Stimulated activated CD8-positive, alpha-beta memory T cell treated with anti-CD3 and anti-CD28 coated beads, Interleukin-7, amount 100 ng/mL, for 24 hours (primary cell): ENCODE data around the gene ZNF343.
"Not testable (repeated sequence)": the region's sequence is repeated elsewhere in the genome, so short reads cannot be mapped to it uniquely, and the experiment has no call there.

Experiments used
- DNase-seq: peaks from one replicate; pipeline ENCODE4 v3.0.0-alpha.2; 2020; ENCODE audit warnings: low read depth

The ZNF343 gene

DNA sequence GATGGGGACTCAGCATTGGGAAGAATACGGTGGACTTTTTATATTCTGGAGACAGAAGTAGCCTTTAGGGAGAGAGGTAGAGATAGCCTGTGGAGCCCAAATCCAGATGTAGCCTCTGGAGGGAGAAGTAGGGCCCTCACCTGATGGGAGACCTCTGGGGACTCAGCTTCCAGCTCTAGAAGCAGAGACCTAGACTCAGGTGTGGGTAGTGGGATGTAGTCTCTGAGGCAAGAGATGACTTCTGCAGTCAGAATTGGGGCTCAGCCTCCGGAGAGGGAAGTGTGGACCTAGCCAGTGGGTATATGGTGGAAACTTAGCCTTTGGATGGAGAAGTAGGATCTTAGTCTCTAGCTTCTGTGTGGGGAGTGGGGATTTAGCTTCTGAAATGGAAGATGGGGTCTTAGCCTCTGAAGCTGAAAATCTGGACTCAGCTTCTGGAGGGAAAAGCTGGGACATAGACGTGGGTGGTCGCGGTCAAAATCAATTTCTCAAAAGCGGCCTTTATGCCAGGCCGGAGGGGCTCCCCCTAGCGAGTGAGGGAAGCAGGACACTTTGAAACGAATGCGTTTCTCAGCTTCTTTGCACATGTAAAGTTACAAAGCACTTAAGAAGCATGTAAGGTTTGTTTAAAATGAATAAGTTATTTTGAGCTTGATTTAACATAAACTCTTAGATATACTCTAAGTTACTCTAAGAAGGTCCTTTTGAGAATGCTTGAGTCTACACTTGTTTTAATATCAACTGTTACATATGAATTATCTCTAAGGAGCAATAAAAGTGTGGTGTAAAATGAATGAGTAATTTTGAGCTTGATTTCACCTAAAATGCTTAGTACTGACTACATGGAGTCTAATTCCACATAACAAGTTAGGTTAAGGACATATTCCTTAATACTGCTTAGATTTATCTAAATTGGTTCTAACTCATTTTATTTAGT is 12.9 kb upstream of the ZNF343 start:
- DNase-seq: no peak

DNA sequence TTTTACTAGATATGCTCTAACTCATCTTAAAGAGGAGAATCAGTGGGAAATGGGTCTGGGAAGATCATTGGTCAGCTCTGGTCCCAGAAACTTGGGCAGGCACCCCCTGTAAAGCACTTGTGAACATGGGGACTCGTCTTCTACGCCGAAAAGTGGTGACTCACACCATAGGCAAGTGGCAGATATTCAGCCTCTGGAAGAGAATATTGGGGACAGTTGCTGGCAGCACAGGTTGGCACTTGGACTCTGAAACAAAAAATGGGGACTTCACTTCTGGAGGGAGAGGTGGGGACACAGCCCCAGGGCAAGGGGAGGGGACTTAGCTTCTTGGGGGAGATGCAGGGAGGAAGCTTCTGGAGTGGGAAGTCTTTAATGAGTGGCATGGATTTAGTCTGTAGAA is 11.9 kb upstream of the ZNF343 start:
- no peak for DNase-seq

DNA sequence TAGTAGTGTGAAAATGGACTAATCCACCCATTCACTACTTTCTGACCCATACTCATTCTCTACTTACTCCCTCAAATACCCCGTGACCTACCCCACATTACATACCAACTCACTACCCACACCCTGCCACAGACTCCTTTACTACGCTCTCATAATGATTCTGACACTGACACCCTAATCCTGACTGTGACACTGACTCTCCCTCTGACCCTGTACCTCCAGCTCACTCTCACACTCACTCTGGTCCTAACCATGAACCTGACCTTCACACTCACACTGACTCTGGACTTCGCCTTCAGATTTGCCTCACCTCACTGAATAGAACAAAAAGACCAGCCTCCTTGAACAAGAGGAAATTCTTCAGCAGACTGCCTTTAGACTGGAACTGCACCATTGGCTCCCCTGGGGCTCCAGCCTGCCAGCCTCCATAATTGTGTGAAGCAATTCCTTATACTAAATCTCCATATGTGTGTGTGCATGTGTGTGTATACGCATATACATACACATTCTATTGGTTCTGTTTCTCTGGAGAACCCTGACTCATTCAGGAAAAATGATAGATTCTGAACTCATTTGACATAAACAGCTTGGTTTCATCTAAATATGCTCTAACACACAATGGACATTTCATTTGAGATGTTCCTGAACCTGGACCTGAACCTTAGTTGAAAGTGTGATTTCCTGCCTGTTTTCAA is 10.5 kb upstream of the ZNF343 start:
- DNase-seq: no peak

- no peak for DNase-seq
These were observed 9.8 kb upstream of the ZNF343 start for GRCh38 chr20:2518558-2518957.

GRCh38 chr20:2518096-2518495 is 9.4 kb upstream of the ZNF343 start:
- DNase-seq: no peak

DNA sequence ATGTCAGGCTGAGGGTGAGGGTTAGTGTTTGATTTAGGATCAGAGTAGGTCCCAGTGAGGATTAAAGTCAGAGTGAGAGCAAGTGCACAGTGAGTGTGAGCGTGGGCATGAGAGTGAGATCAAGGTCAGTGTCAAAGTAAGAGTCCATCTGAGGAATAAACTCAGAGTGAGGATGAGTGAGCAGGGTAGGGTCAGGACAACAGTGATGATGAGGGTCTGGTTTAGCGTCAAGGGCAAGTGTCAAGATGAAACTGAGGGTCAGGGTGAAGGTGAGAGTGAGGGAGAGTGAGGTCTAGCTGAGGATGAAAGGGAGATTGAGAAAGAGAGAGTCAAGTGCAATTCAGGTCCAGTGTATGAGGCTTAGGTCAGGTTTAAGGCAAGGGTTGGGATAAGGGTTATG is 7.7 kb upstream of the ZNF343 start:
- DNase-seq: no peak

DNA sequence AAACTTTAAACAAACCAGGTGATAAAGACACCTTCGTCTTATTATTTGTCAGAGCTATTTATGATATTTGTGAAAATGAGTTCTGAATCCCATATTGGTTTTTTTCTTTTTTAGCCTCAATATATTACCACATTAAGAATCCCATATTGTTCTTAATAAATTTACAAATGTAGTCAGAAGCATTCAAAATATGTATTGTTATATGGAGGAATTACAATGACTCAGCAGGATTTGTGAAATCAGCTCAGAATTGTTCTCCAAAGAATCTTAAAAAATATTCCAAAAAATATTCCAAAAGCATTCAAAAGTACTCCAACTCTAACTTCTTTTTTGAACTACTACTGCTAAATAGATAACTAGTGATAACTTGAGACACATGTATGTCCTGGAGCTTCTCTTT is 6.5 kb upstream of the ZNF343 start:
- DNase-seq: no peak

DNA sequence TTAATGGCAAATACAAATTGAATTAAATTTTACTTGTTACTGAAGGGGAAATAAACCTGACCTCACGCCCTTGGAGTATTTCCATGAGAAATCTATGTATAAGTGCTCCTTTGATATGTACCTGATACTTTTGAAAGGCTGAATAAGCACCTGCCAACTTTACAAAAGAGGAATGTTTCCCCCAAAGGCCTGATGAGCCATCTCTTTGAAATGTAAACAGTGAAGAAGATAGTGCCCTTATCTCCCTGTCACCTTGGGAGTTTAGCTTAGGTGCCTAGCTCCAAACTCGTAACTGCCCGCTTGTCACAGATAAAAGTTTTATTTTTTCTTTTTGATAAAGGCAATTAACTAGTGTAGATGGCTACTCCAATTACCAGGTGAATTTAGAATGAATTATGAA is 1.1 kb upstream of the ZNF343 start:
- no peak for DNase-seq

DNA sequence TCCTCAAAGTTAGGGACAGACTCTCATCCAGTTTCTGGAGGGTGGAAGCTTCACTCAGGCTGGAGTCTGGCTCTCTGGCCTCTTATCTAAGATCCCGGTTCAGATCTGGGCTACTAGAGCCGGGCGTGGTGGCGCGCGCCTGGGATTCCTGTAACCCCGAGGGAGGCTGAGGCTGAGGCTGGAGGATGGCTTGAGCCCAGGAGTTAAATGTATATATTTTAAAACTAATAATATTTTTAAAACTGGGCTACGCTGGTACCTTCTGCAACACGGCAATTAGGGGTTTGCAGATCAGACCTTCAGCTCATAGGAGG is 710 bp upstream of the ZNF343 start:
- no peak for DNase-seq

DNA sequence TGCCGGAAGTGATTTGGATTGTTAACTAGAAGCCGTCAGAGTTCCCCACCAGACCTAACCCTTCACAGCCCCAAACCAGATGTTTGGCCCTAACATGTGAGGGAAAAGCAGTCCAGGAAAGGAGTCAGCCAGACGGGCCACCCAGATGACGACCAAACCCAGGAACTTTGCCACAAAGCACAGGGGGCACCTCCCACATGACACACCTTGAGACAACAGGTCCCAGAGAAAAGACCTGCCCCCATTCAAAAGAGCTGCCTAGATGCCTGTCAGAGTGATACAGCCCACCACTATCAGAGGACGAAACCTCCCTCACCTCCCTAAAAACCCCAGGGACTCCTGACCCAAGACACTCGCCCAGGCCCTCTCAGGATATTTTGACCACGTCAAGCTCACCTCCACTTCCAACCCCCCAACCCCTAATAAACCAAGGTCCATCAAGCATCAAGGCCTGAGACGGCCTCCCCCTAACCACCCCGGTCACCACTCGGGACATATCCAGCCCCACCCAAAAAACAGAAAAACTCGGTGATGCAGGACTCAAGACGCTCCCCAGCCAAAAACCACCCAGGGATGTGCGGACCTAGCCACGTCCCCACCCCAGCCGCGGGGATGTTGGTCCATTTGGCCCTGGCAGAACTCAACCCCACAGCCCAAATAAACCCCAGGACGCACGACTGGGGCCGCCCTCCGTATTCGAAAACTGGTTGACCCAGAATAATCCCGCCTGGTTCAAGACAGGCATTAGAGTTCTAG is 662 bp downstream of the ZNF343 start:
- DNase-seq: no peak

DNA sequence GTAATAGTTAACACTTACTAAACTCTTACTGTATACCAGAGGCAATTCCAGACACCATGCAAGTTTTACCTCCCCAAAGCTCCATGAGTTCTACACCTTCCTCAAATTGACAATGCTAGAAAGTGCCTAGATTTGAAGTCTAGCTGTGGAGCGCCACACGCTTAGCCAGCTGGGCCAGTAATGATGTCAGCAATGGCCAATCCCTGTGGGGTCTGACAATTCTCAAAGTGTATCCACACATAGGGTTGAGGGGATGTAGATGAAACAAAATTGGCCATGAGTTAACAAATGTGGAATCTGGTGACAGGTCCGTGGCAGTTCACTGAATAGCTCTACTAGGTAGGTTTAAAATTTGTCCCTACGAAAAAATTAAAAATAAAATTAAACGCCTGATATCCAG is 1.3 kb downstream of the ZNF343 start:
- DNase-seq: no peak

DNA sequence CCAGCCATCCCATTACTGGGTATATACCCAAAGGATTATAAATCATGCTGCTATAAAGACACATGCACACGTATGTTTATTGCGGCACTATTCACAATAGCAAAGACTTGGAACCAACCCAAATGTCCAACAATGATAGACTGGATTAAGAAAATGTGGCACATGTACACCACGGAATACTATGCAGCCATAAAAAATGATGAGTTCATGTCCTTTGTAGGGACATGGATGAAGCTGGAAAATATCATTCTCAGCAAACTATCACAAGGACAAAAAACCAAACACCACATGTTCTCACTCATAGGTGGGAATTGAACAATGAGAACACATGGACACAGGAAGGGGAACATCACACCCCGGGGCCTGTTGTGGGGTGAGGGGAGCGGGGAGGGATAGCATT is 2.3 kb downstream of the ZNF343 start:
- DNase-seq: not testable (repeated sequence)

GRCh38 chr20:2504803-2505202 is 3.9 kb downstream of the ZNF343 start:
- not testable (repeated sequence) for DNase-seq

DNA sequence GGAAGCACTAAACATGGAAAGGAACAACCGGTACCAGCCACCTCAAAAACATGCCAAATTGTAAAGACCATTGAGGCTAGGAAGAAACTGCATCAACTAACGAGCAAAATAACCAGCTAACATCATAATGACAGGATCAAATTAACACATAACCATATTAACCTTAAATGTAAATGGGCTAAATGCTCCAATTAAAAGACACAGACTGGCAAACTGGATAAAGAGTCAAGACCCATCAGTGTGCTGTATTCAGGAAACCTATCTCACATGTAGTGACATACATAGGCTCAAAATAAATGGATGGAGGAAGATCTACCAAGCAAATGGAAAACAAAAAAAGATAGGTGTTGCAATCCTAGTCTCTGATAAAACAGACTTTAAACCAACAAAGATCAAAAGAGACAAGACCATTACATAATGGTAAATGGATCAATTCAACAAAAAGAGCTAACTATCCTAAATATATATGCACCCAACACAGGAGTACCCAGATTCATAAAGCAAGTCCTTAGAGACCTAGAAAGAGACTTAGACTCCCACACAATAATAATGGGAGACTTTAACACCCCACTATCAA is 5.8 kb downstream of the ZNF343 start:
- not testable (repeated sequence) for DNase-seq

GRCh38 chr20:2485661-2486060 is 23.1 kb downstream of the ZNF343 start:
- no peak for DNase-seq

DNA sequence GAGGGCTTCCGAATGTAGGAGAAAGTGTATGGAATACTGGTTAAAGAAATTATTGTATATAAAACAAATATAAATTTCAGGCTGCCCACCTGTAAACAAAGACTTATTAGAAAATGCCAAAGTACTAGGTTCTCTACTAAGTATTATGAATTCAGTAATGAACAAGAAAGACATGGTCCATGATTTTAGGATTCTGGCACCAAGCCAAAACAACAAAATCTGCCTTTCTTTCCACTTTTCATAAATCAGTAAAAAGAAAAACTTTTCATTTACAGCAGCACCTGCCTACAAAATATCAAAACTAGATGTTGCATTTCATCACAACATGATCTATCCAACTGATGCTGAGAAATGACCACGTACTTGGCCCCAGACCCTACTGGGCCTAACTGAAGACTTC is 23.6 kb downstream of the ZNF343 start:
- no peak for DNase-seq

- DNase-seq: no peak
These were observed 25.2 kb downstream of the ZNF343 start for GRCh38 chr20:2483504-2483903.

GRCh38 chr20:2480381-2480780 is 28.3 kb downstream of the ZNF343 start:
- no peak for DNase-seq

GRCh38 chr20:2476742-2477615 is 31.7 kb downstream of the ZNF343 start:
- DNase-seq: no peak

- DNase-seq: no peak
These were observed 32.6 kb downstream of the ZNF343 start for GRCh38 chr20:2475850-2476741.
